HUDEP-2 (cell line): ENCODE results near the gene DCTD.

Experiments
- DNase-seq, 76 experiments: peaks; one replicate each; lab custom pipeline; 2025; ENCODE audit not compliant: unreplicated experiment in 76 of 76; lab: John Stamatoyannopoulos, UW

DCTD gene

GRCh38 chr4:182917182-182918043 is at the start of gene DCTD:
Gene DCTD (minus strand): TSS chr4:182917386. CDS start chr4:182915568, 1,818 bp downstream.
- DNase-seq: peak in 69 of 76 experiments; percentile 1 to 69 (median 49)

GRCh38 chr4:182960746-182961145 is 43.6 kb upstream of the DCTD start:
- DNase-seq: no peak

GRCh38 chr4:182960228-182960627 is 43.0 kb upstream of the DCTD start:
- no peak for DNase-seq

- no peak for DNase-seq
Observed at GRCh38 chr4:182955411-182955810, 38.2 kb upstream of the DCTD start.

- no peak for DNase-seq
Observed at GRCh38 chr4:182944484-182945213, 27.5 kb upstream of the DCTD start.

- no peak for DNase-seq
Observed at GRCh38 chr4:182939680-182940079, 22.5 kb upstream of the DCTD start.

- DNase-seq: peak in 70 of 76 experiments; percentile 1 to 84 (median 58)
Observed at GRCh38 chr4:182938205-182938645, 21.0 kb upstream of the DCTD start.

- DNase-seq: no peak
Observed at GRCh38 chr4:182937268-182938204, 20.4 kb upstream of the DCTD start.

GRCh38 chr4:182932651-182933050 is 15.5 kb upstream of the DCTD start:
- no peak for DNase-seq

- no peak for DNase-seq
Observed at GRCh38 chr4:182931691-182932345, 14.6 kb upstream of the DCTD start.

- no peak for DNase-seq
Observed at GRCh38 chr4:182930889-182931288, 13.7 kb upstream of the DCTD start.

GRCh38 chr4:182929296-182929695 is 12.1 kb upstream of the DCTD start:
- no peak for DNase-seq

- DNase-seq: peak in 9 of 76 experiments; percentile 1 to 44 (median 7)
Observed at GRCh38 chr4:182928061-182928460, 10.9 kb upstream of the DCTD start.

- DNase-seq: no peak
Observed at GRCh38 chr4:182927505-182927904, 10.3 kb upstream of the DCTD start.

GRCh38 chr4:182925855-182926254 is 8.7 kb upstream of the DCTD start:
- DNase-seq: no peak

- DNase-seq: peak in 72 of 76 experiments; percentile 13 to 87 (median 70)
Observed at GRCh38 chr4:182925298-182925757, 8.1 kb upstream of the DCTD start.

GRCh38 chr4:182924497-182924896 is 7.3 kb upstream of the DCTD start:
- DNase-seq: no peak

- DNase-seq: no peak
Observed at GRCh38 chr4:182923796-182924340, 6.7 kb upstream of the DCTD start.

- DNase-seq: no peak
Observed at GRCh38 chr4:182923366-182923765, 6.2 kb upstream of the DCTD start.
